MCF 10A (cell line): ENCODE measurements around the gene EVA1B. TPM values are rescaled to one million over a fixed set of nuclear protein-coding genes. Genes with fewer than 3 reads are reported as not detected.

Source experiments
- BruUV-seq: library from RNA; stranded (reverse); fragments of 400-500 nt; replicated peaks from 2 replicates; lab custom pipeline; 2021; lab: Mats Ljungman, UMichigan
- CTCF ChIA-PET: fragments of 300-600 bp; sonication (Branson Sonifier 250); formaldehyde crosslinking; extraction: SDS; loops from one replicate; lab custom pipeline; 2021; ENCODE audit warnings: antibody characterized with exemption, inconsistent platforms; lab: Yijun Ruan, JAX
- POLR2A ChIA-PET: fragments of 300-600, 350-650 bp; sonication (Branson Sonifier 250); formaldehyde crosslinking; extraction: SDS; loops from one replicate; lab custom pipeline; 2020; ENCODE audit warnings: antibody characterized with exemption, inconsistent platforms; lab: Yijun Ruan, JAX
- DNase-seq: peaks from one replicate; pipeline ENCODE4 v3.0.0-alpha.2; 2018; ENCODE audit not compliant: unreplicated experiment
- H3K27ac Mint-ChIP-seq: one replicate; pipeline ENCODE4 v1.8.0; 2022; ENCODE audit warnings: mild to moderate bottlenecking, low read depth, mixed read lengths; ENCODE audit not compliant: unreplicated experiment
- H3K27me3 Mint-ChIP-seq: one replicate; pipeline ENCODE4 v1.8.0; 2022; ENCODE audit warnings: mixed read lengths; ENCODE audit not compliant: insufficient read depth, unreplicated experiment
- H3K36me3 Mint-ChIP-seq: one replicate; pipeline ENCODE4 v1.8.0; 2022; ENCODE audit warnings: mild to moderate bottlenecking, moderate library complexity, mixed read lengths; ENCODE audit not compliant: insufficient read depth, unreplicated experiment
- H3K4me1 Mint-ChIP-seq: one replicate; pipeline ENCODE4 v1.8.0; 2022; ENCODE audit warnings: mixed read lengths; ENCODE audit not compliant: insufficient read depth, unreplicated experiment
- H3K4me3 Mint-ChIP-seq: one replicate; pipeline ENCODE4 v1.8.0; 2022; ENCODE audit warnings: mild to moderate bottlenecking, moderate library complexity, mixed read lengths; ENCODE audit not compliant: unreplicated experiment
- H3K9me3 Mint-ChIP-seq: one replicate; pipeline ENCODE4 v1.8.0; 2022; ENCODE audit warnings: mixed read lengths; ENCODE audit not compliant: unreplicated experiment
- intact Hi-C: fragments of 100-400 bp; cut with micrococcal nuclease; formaldehyde crosslinking; loops from 2 replicates; pipeline ENCODE4 v1.14.1; 2022
- total RNA-seq: library from RNA; stranded (reverse); gene quantifications from 2 replicates; pipeline ENCODE4 v1.2.3, GENCODE V29; 2022
- TF ChIP-seq, protein P1 (sequence below): fragments of 200-600 bp; IDR thresholded peaks from one replicate; pipeline ENCODE4 v1.8.0; 2022; ENCODE audit warnings: antibody characterized with exemption, mild to moderate bottlenecking; ENCODE audit not compliant: unreplicated experiment

Gene EVA1B
- total RNA-seq, 1 experiment from 2014 or later, result 4.8 TPM

DNA sequence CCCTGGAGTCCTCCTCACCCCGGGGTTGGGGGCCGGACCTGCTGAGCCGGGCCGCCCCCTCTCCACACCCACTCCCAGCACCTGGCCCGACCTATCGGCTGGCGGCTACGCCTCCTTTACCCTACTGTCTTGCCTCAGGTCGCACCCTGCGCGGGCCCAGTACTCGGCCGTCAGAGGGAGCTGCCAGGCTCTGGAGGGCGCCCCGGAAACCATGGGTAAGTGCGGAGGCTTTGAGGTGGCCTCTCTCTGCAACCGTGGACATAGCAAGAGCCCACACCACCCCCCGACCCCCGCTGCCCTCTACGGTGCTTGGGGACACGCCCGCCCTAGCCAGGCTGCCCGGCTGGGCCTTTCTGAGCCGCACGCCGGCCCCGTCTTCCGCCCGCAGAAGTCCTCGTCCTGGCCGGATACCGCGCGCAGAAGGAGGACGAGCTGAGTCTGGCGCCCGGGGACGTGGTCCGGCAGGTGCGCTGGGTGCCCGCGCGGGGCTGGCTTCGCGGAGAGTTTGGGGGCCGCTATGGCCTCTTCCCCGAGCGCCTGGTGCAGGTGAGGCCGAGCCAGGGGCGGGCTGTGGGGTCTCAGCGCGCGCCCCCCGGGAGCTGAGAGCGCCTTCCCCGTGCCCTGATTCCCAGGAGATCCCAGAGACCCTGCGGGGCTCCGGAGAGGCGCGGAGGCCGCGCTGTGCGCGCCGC is 17.1 kb downstream of the EVA1B start, which contains the start of gene SH3D21:
TSS of gene SH3D21 (plus strand) at position 159 of the 692 bp plus-strand sequence. CDS start at position 212, 53 bp downstream.
- peaks cover 6% of the 10 kb centered on the region for H3K4me1 Mint-ChIP-seq
- ChIA-PET CTCF (interaction anchor here (0.5 to 2.2 kb wide), 18 partner anchors 12 to 129 kb away, joined by 3 to 18 read pairs (median 4); partner anchors contain the start of gene LSM10), POLR2A (interaction anchor here (0.6 to 3.0 kb wide), 20 partner anchors 8 to 387 kb away, joined by 3 to 18 read pairs (median 4); partner anchors contain the start of genes EVA1B, LSM10, THRAP3 and TRAPPC3)
- H3K36me3 Mint-ChIP-seq, result peaks cover 68% of the 10 kb centered on the region
- no peaks in the 10 kb centered on the region for H3K9me3 Mint-ChIP-seq
- intact Hi-C loops, result loop anchor here (2.0 kb wide), 1 partner anchor 114 kb away; no protein-coding TSS in a partner anchor
- TF ChIP-seq, protein P1, sequence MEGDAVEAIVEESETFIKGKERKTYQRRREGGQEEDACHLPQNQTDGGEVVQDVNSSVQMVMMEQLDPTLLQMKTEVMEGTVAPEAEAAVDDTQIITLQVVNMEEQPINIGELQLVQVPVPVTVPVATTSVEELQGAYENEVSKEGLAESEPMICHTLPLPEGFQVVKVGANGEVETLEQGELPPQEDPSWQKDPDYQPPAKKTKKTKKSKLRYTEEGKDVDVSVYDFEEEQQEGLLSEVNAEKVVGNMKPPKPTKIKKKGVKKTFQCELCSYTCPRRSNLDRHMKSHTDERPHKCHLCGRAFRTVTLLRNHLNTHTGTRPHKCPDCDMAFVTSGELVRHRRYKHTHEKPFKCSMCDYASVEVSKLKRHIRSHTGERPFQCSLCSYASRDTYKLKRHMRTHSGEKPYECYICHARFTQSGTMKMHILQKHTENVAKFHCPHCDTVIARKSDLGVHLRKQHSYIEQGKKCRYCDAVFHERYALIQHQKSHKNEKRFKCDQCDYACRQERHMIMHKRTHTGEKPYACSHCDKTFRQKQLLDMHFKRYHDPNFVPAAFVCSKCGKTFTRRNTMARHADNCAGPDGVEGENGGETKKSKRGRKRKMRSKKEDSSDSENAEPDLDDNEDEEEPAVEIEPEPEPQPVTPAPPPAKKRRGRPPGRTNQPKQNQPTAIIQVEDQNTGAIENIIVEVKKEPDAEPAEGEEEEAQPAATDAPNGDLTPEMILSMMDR, result peak; percentile 24
- no TSS peak for BruUV-seq
- peak within 1 kb of the TSS; percentile 72 for H3K4me3 Mint-ChIP-seq
- H3K27me3 Mint-ChIP-seq, result no peaks in the 10 kb centered on the region
- peak; percentile 77 for DNase-seq
- H3K27ac Mint-ChIP-seq, result peak within 1 kb of the TSS; percentile 49

DNA sequence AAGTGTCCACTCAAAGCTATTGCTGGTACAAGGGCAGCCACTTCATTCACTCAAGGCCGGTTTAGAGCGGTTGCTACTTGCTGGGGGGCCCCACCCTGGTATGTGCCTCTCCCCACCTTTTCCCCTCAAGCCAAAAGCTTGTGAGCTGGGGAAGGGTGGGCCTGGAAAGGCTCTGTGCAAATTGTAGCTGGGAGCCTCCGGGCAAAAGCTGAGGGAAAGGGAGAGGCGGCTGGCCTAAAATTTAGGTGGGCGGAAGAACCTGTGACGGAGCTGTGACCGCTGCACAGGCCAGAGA is 17.6 kb downstream of the EVA1B start:
- ChIA-PET CTCF (interaction anchor here (0.9 to 2.2 kb wide), 10 partner anchors 13 to 118 kb away, joined by 3 to 18 read pairs (median 4); partner anchors contain the start of gene LSM10), POLR2A (interaction anchor here (0.6 to 3.0 kb wide), 14 partner anchors 11 to 386 kb away, joined by 3 to 18 read pairs (median 4); partner anchors contain the start of genes THRAP3 and TRAPPC3)
- Mint-ChIP-seq H3K36me3 (peaks cover 70% of the 10 kb centered on the region), H3K27ac (peak overlapping the region; percentile 49), H3K4me1 (peaks cover 6% of the 10 kb centered on the region), H3K4me3 (peak overlapping the region; percentile 72), H3K27me3 (no peaks in the 10 kb centered on the region), H3K9me3 (no peaks in the 10 kb centered on the region)
- peak; percentile 56 for DNase-seq
- TF ChIP-seq, protein P1, result no peak
- no TSS peak for BruUV-seq
- intact Hi-C loops, result loop anchor here (2.0 kb wide), 1 partner anchor 115 kb away; no protein-coding TSS in a partner anchor

DNA sequence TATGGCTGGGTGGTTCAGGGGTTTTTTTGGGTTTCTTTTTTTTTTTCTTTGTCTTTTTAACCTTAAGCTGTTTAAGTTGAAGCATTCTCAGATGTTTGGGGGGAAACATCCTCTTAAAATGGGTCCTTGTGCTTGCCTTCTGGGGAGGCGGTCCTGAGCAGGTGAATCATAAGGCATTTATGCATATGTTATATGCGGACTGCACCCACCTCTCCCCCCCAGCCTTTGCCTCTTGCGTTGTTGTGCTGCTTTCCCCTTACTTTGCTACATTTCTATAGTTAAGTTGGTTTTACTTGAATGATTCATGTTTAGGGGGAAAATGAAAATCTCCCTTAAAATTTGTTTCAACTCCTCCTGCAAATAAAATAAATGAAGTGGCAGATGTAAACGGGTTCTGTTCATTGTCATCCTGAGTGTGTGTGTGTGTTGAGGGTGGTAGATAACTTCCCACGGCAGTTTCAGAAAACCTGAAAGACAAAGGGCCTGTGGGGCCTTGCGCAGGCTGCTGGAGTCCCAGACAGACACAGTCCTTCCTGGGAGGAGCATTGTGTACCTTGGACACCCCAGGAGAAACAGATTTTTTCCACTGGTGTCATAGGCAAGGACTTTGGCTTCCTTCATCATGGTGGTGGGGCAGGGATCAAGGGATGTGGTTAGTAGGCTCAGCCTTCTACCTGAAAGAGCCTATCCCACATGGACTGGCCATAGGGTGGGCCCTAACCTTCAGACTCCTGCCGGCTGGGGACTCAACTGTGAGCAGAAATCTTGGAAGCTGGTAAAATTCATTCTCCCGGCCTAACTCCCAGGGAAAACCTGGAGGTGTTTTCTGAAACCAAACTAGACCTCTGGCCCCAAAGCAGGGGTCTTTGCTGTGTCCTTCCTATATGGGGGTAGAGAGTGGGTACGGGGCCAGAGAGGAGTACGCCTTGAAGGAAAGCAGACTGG is 18.2 kb downstream of the EVA1B start:
- DNase-seq, result no peak
- intact Hi-C loops, result no loop called here
- Mint-ChIP-seq H3K4me1 (peaks cover 11% of the 10 kb centered on the region), H3K36me3 (peaks cover 76% of the 10 kb centered on the region), H3K4me3 (peak overlapping the region; percentile 72), H3K9me3 (no peaks in the 10 kb centered on the region), H3K27ac (peak overlapping the region; percentile 49), H3K27me3 (no peaks in the 10 kb centered on the region)
- BruUV-seq, result no TSS peak
- ChIA-PET CTCF (interaction anchor here (0.6 to 2.2 kb wide), 9 partner anchors 13 to 117 kb away, joined by 3 to 18 read pairs (median 4); partner anchors contain the start of gene LSM10), POLR2A (interaction anchor here (0.6 to 3.0 kb wide), 9 partner anchors 10 to 386 kb away, joined by 3 to 18 read pairs (median 5); partner anchors contain the start of genes THRAP3 and TRAPPC3)
- TF ChIP-seq, protein P1, result no peak
